Tibial artery (tissue), 4 donors: Measurements from ENCODE around the gene OPCML.

Experiments
- DNase-seq, 2 donors: peaks; one replicate each; pipeline ENCODE4 v3.0.0-alpha.2; 2019
- H3K27ac ChIP-seq, 2 donors: fragments of 200-600 bp; sonication (generic) in 1 of 2; 1 replicate in 1 of 2; 2 replicates in 1 of 2; pipeline ENCODE4 v1.5.1; 2018 to 2019; ENCODE audit warnings: mild to moderate bottlenecking in 1 of 2
- H3K27me3 ChIP-seq, 2 donors: fragments of 200-600 bp; sonication (generic) in 1 of 2; one replicate each; pipeline versions ENCODE4 v1.5.1 to v1.6.0; 2016 to 2019
- H3K36me3 ChIP-seq, 3 donors: fragments of 200-600 bp; sonication (generic) in 2 of 3; one replicate each; pipeline ENCODE4 v1.5.1; 2016 to 2019; ENCODE audit warnings: mild to moderate bottlenecking in 2 of 3
- H3K4me1 ChIP-seq, 4 donors: fragments of 200-600 bp; sonication (generic) in 2 of 4; 1 replicate in 3 of 4; 2 replicates in 1 of 4; pipeline ENCODE4 v1.5.1; 2016 to 2019
- H3K4me3 ChIP-seq, 2 donors: fragments of 200-600 bp; sonication (generic) in 1 of 2; 1 replicate in 1 of 2; 2 replicates in 1 of 2; pipeline ENCODE4 v1.5.1; 2018 to 2019; ENCODE audit warnings: mild to moderate bottlenecking in 2 of 2
- H3K9me3 ChIP-seq, 3 donors: fragments of 200-600 bp; sonication (generic) in 1 of 3; one replicate each; pipeline ENCODE4 v1.5.1; 2016 to 2019
- CTCF ChIP-seq, 2 experiments: fragments of 200-600 bp in 1 of 2; fragments of 450-650 bp in 1 of 2; IDR thresholded peaks; one replicate each; pipeline ENCODE4 v1.5.1; 2017 to 2019; ENCODE audit warnings: antibody characterized with exemption in 2 of 2, mild to moderate bottlenecking in 1 of 2, moderate library complexity in 1 of 2
- intact Hi-C: fragments of 100-400 bp; cut with DNase I; formaldehyde crosslinking; loops from one replicate; pipeline ENCODE4 v1.15.0; 2023; ENCODE audit warnings: low total_unique reads

The OPCML gene

GRCh38 chr11:133058501-133058900, 473.8 kb downstream of the OPCML start:
- intact Hi-C loops, result no loop called here
- H3K9me3 ChIP-seq, result no peaks in the 10 kb centered on the region
- H3K36me3 ChIP-seq, result no peaks in the 10 kb centered on the region
- H3K4me1 ChIP-seq, result no peaks in the 10 kb centered on the region
- no peak overlapping the region for H3K27ac ChIP-seq
- no peak for TF ChIP-seq CTCF (IDR thresholded peaks at IDR 0.05)
- DNase-seq, result no peak
- H3K4me3 ChIP-seq, result no peak overlapping the region
- H3K27me3 ChIP-seq, result peaks cover 0 to 11% of the 10 kb centered on the region in 2 donors

- Histone ChIP-seq H3K9me3 (no peaks in the 10 kb centered on the region), H3K4me3 (no peak overlapping the region), H3K4me1 (no peaks in the 10 kb centered on the region), H3K27me3 (peaks cover 0 to 3% of the 10 kb centered on the region in 2 donors), H3K27ac (no peak overlapping the region), H3K36me3 (no peaks in the 10 kb centered on the region)
- no peak for TF ChIP-seq CTCF (IDR thresholded peaks at IDR 0.05)
- intact Hi-C loops, result no loop called here
- DNase-seq, result no peak
Observed at GRCh38 chr11:133053124-133053776, 479.1 kb downstream of the OPCML start.

- Histone ChIP-seq H3K36me3 (no peaks in the 10 kb centered on the region), H3K4me3 (no peak overlapping the region), H3K27ac (no peak overlapping the region), H3K9me3 (no peaks in the 10 kb centered on the region), H3K4me1 (no peaks in the 10 kb centered on the region), H3K27me3 (peaks cover 0 to 3% of the 10 kb centered on the region in 2 donors)
- no peak for DNase-seq
- no peak for TF ChIP-seq CTCF (IDR thresholded peaks at IDR 0.05)
- intact Hi-C loops, result no loop called here
Observed at GRCh38 chr11:133052537-133052936, 479.8 kb downstream of the OPCML start.

GRCh38 chr11:133049244-133050019, 482.9 kb downstream of the OPCML start:
- Histone ChIP-seq H3K4me1 (no peaks in the 10 kb centered on the region), H3K4me3 (no peak overlapping the region), H3K27ac (no peak overlapping the region), H3K9me3 (no peaks in the 10 kb centered on the region), H3K36me3 (no peaks in the 10 kb centered on the region), H3K27me3 (peaks cover 0 to 2% of the 10 kb centered on the region in 2 donors)
- no peak for TF ChIP-seq CTCF (IDR thresholded peaks at IDR 0.05)
- no peak for DNase-seq
- intact Hi-C loops, result no loop called here

- intact Hi-C loops, result no loop called here
- Histone ChIP-seq H3K27ac (no peak overlapping the region), H3K4me3 (no peak overlapping the region), H3K27me3 (peaks cover 0 to 5% of the 10 kb centered on the region in 2 donors), H3K4me1 (no peaks in the 10 kb centered on the region), H3K9me3 (no peaks in the 10 kb centered on the region), H3K36me3 (no peaks in the 10 kb centered on the region)
- no peak for DNase-seq
- no peak for TF ChIP-seq CTCF (IDR thresholded peaks at IDR 0.05)
Observed at GRCh38 chr11:133048270-133048669, 484.0 kb downstream of the OPCML start.
